ENCODE measurements around the gene LMF1.

Gene LMF1

DNA sequence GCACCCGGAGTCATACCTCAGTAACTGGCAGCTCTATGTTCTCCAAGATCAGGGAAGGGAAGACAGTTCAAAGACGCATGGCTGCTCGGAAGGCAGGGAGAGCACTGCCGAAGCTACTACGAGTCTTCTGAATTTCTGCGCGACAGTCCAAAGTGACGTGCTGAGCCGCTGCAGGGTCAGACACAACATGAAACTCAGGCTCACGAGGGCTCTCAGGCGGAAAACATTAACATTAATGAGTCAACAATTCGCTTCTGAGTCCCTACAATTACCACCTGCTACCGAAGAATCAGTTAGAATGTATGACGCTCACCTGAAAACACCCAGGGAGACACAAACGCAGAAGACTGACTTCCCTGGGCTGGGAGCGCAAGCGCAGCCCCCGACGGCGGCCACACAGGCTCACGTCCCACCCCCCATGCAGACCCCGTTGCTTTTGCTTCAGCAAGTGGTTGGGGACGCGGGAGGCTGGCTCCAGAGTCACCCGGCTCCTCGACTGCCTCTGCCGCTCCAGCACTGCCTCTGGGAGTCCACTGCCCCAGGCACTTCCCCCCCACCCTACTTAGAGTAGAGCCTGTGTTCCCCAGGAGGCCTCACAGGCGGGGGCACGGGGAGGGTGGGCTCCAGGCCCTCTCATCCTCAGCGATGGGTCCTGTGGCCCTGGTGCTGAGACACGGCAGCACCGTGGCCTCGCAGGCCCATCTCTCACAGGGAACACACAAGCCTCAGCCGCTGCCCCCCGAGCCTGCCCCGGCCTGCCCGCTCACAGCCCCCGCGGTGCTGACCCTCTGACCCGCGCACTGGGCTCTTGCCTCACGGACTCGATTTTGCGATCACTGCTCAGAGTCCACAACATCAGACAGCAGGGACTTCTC is 38.9 kb downstream of the LMF1 start:
- in situ Hi-C loops (cut with MboI; ENCODE audit: low sequenced_read_pairs): no loop called here

- in situ Hi-C loops (cut with MboI; ENCODE audit: low sequenced_read_pairs): no loop called here
Observed at GRCh38 chr16:931171-931570, 39.6 kb downstream of the LMF1 start.

GRCh38 chr16:930511-930910 is 40.3 kb downstream of the LMF1 start:
- in situ Hi-C loops (cut with MboI; ENCODE audit: low sequenced_read_pairs): no loop called here

DNA sequence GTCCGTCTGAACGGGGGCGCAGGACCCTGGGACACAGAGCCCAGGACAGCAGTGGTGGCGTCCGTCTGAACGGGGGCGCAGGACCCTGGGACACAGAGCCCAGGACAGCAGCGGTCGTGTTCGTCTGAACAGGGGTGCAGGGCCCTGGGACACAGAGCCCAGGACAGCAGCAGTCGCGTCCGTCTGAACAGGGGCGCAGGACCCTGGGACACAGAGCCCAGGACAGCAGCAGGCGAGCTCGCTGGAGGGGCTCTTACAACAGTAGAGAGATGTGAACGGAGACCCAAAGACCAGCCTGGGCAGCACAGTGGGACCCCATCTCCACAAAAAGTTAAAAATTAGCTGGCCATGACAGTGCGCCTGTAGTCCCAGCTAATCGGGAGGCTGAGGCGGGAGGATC is 40.7 kb downstream of the LMF1 start:
- in situ Hi-C loops (cut with MboI; ENCODE audit: low sequenced_read_pairs): no loop called here

DNA sequence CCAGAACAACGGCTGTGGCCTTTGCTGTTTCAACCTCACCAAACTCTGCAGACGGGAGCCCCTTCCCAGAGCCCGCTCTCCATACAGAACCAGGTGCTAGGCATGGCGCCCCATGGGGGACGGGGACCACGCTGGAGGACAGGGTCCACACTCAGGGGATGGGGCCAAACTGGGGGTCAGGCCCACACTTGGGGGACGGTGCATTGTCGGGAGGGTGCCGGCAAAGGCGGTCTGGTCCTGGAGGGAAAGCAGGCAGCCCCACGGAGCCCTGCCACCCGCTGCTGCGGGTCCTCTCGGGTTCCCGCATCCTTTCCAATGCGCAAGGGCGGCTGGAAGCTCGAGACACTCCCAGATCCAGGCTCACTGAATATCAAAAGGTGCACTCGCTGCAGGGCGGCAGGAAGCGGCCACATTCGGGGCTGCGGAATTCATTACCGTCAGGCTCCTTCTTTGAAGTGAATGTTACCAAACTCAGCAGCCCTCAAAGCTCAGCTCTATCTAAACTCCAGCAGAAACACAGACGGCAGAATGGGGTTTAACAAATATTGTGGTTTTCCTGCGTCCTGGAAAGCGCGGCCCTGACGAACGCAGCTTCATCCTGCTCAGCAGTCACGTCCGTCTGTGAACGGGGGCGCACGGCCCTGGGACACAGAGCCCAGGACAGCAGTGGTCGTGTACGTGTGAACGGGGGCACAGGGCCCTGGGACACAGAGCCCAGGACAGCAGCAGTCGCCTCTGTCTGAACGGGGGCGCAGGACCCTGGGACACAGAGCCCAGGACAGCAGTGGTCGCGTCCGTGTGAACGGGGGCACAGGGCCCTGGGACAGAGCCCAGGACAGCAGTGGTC is 41.3 kb downstream of the LMF1 start:
- in situ Hi-C loops (cut with MboI; ENCODE audit: low sequenced_read_pairs): no loop called here

GRCh38 chr16:928526-928925 is 42.3 kb downstream of the LMF1 start:
- in situ Hi-C loops (cut with MboI; ENCODE audit: low sequenced_read_pairs): no loop called here

DNA sequence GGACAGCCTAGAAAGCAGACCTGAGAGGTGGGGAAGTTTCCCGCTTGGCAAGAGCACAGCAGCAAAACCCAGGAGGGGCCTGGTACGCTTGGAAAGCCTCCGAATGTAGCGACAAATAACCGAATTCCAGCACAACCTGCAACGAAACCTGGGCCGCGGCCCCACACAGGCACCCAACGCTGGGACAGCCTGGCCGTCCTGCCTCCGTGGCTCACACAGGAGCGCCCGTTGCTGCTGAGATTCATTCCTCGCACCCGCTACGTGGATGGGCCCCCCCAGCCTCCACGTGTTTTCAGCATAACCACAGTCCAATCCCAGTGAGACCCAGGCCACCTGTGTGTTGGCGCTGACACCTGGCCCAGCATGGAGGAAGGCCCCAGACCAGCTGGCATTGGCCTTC is 42.9 kb downstream of the LMF1 start:
- in situ Hi-C loops (cut with MboI; ENCODE audit: low sequenced_read_pairs): no loop called here

DNA sequence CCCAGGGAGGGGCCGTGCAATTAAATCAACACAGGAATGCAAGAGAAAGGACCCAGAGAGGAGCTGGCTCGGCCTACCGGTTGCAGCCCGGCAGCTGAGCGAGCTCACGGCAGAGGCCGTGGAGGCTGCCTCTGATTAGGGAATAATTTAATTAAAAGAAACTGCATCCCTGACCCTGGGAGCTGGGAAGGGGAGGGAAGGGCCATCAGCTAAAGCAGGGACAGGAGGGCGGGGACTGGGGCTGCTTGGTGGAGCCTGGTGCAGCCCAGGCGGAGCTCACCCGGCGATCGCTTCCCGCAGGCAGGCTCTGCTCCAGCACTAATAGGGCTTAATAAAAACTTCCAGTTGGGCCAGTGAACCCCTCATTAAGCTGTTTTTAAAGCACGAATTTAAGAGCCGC is 43.4 kb downstream of the LMF1 start:
- in situ Hi-C loops (cut with MboI; ENCODE audit: low sequenced_read_pairs): no loop called here

- in situ Hi-C loops (cut with MboI; ENCODE audit: low sequenced_read_pairs): no loop called here
Observed at GRCh38 chr16:926715-927114, 44.1 kb downstream of the LMF1 start.

DNA sequence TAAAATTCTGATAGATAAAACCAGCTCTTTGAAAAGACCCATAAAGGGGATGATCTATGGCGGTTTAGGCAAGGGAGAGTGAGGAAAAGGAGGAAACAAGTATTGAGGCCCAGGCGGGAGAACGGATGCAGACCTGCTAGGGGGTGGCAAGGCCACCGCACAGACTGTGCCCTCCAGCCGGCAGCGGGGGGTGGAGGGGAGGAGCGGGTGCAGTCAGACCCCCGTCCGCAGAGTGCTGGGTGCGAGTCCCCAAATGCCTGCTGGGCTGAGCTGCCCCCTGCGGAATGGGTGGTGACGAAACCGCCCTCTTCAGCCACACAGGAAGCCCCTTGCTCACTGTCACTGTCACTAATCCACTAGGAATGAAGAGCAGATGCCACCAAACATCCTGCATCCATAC is 46.0 kb downstream of the LMF1 start:
- in situ Hi-C loops (cut with MboI; ENCODE audit: low sequenced_read_pairs): no loop called here

GRCh38 chr16:924063-924462 is 46.7 kb downstream of the LMF1 start:
- in situ Hi-C loops (cut with MboI; ENCODE audit: low sequenced_read_pairs): no loop called here

DNA sequence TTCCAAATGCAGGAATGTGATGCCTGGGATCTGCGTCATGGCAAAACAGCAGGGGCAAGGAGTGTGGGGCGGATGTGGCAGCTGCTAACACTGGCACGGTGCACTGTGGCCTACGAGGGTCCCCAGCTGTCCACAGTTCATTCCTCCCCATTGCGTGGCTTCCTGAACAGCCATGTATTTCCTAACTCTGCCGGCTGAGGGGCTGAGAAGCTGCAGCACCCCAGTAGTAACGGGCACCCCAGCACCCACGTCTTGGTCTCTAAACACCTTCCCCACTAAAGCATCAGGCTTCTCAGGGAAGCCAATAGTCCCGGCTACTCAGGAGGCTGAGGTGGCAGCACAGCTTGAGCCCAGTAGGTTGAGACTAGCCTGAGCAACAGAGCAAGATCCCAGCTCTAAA is 47.6 kb downstream of the LMF1 start:
- in situ Hi-C loops (cut with MboI; ENCODE audit: low sequenced_read_pairs): no loop called here

DNA sequence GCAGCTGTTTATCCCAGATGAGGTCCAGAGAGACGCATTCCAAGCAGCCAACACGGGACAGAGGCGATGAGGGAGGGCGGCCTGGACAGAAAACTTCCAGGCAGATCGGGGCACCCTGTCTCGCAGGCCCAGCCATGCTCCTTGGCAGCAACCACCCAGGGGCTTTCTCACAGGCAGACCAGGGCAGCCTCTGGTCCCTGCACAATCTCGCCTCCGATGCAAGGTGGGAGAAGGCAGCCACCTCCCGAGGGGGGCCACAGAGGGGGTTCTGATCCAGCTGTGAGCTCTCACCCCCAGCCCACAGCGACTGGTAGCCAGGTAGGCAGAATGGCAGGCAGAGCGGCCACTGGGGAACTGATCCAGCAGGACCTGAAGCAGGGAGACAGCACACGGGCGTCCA is 48.7 kb downstream of the LMF1 start:
- in situ Hi-C loops (cut with MboI; ENCODE audit: low sequenced_read_pairs): no loop called here

DNA sequence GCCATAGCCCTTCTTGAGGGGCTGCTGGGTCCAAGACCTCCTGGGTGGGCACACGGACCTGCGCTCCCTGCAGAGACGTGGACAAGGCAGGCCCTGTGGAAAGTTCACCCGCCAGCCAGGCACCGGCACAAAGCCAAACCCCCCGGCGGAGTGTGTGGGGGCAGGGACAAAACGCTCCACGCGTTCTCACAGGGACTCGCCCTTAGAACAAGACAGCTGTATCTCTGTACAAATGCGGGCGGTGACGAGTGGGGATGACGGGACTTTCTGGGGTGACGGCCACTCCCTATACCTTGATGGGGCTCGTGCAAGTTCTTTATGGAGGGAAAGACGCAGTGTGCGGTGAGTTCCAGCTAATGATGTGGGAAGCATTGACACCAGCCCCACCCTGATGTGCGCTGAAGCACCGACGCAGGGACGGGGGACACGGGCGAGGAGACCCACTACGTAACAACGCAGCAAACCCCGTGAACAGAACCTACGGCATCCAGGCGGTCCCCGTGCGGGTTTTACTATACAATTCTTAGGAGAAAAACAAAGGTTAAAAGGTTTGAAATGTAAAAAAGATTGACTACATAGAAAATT is 49.4 kb downstream of the LMF1 start:
- in situ Hi-C loops (cut with MboI; ENCODE audit: low sequenced_read_pairs): no loop called here

DNA sequence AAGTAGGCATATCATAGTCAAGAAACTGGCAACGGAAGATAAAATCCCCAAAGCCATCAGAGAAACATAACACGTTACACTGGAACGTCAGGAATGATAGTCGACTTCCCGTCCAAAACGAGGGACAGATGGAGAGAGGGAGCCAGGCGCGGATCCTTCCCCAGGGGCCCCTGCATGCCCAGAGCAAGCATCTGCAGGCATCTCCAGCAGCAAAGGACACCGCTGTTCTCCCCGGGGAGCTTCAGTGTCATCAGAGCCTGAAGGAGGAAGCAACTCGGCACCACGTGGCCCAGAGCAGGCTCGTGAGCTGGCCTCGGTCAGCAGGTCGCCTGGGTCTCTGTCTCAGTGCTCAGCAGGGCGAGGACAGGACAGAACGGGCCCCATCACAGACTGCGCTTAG is 50.1 kb downstream of the LMF1 start:
- in situ Hi-C loops (cut with MboI; ENCODE audit: low sequenced_read_pairs): no loop called here

- in situ Hi-C loops (cut with MboI; ENCODE audit: low sequenced_read_pairs): no loop called here
Observed at GRCh38 chr16:920051-920681, 50.6 kb downstream of the LMF1 start.

GRCh38 chr16:919658-920050 is 51.1 kb downstream of the LMF1 start:
- in situ Hi-C loops (cut with MboI; ENCODE audit: low sequenced_read_pairs): no loop called here

GRCh38 chr16:918741-919657 is 51.8 kb downstream of the LMF1 start:
- in situ Hi-C loops (cut with MboI; ENCODE audit: low sequenced_read_pairs): no loop called here

GRCh38 chr16:918068-918467 is 52.7 kb downstream of the LMF1 start:
- in situ Hi-C loops (cut with MboI; ENCODE audit: low sequenced_read_pairs): no loop called here

DNA sequence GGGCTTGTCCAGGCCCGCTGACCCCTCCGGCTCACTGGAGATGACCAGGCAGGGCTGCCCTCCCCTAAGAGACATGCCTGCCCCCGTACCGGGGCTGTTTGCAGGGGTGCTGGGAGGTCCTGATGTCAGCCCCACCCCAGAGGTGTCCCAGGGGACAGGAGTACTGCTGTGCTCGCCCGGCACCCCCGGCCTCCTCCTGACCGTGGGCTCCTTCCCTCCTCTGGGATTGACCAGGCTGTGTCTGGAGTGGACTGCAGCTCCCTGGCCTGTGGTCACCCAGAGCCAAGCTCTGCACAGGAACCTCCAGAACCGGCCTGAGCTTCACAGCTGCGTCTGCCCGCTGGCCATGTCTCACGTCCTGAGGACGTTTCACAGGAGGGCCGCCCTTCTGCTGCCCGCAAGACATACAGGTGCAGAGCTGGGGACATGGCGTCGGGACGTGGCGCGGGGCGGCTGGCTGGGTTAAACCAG is 53.2 kb downstream of the LMF1 start:
- in situ Hi-C loops (cut with MboI; ENCODE audit: low sequenced_read_pairs): no loop called here

Data from HL-60/S4 treated with phorbol 12-myristate 13-acetate at 8.2 ng/mL for 4 days and 3 days (cell line).